ENCODE measurements around the gene LYPLA2.

DNA sequence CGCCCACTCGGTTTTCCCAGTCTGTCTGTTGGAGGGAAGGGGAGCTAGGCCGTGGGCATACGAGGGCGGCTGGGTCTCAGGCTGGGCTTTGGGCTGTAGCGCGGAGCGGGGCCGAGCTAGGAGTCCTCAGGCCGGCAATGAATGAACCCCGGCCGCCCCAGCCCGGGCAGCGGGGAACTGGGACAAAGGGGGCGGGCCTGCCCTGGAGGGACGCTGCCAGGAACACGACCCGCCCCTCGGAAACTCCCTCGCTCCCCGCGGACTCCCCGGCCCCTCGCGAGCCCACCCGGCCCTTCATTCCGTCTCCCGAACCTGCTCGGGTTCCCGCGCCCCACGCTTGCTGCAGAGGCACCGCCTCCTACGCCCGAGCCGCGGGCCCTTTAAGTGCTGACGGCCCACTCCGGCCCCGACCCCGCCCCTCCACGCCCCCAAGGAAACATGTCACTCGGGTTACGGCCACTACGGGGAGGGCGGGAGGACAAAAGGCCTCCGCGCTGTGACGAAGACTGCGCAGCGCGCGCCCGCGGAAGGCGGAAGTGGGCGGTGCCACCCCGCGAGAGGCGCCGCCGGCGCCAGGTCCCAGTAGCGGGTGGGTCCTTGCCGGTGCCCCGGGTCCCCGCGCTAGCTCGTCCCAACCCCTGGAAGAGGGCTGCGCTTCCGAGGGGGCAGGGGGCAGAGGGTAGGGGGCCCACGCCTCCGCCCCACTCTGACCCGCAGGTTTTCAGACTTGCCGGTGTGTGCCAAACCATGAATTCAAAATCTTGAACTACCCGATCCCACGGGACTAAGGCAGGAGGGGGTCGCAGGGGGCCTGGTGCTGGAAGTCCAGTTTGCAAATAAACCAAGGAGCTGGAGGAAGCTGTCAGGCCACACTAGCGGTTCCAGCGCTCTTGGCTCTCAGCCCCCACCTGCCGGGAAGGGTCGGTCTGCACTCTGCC lies 9.7 kb downstream of the LYPLA2 start, which contains the start of gene GALE:
- TF ChIP-seq, protein P1, sequence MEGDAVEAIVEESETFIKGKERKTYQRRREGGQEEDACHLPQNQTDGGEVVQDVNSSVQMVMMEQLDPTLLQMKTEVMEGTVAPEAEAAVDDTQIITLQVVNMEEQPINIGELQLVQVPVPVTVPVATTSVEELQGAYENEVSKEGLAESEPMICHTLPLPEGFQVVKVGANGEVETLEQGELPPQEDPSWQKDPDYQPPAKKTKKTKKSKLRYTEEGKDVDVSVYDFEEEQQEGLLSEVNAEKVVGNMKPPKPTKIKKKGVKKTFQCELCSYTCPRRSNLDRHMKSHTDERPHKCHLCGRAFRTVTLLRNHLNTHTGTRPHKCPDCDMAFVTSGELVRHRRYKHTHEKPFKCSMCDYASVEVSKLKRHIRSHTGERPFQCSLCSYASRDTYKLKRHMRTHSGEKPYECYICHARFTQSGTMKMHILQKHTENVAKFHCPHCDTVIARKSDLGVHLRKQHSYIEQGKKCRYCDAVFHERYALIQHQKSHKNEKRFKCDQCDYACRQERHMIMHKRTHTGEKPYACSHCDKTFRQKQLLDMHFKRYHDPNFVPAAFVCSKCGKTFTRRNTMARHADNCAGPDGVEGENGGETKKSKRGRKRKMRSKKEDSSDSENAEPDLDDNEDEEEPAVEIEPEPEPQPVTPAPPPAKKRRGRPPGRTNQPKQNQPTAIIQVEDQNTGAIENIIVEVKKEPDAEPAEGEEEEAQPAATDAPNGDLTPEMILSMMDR (IDR thresholded peaks at IDR 0.05), result no peak
- peak; percentile 88 for TF ChIP-seq POLR2A (IDR thresholded peaks at IDR 0.05)
- TF ChIP-seq POLR2AphosphoS5 (IDR thresholded peaks at IDR 0.05), result peak; percentile 86 to 93 (median 92)

Data from transverse colon (tissue), 4 donors.